Osteocyte (in vitro differentiated cells): ENCODE results near the gene TENM4. TPM values are rescaled to one million over a fixed set of nuclear protein-coding genes. Genes with fewer than 3 reads are reported as not detected.

Source experiments
- DNase-seq: peaks from one replicate; pipeline ENCODE4 v3.0.0; 2021; ENCODE audit warnings: mixed read lengths; ENCODE audit not compliant: unreplicated experiment; ENCODE audit errors: extremely low spot score
- H3K27ac Mint-ChIP-seq: one replicate; pipeline ENCODE4 v1.8.0; 2021; ENCODE audit warnings: mild to moderate bottlenecking, mixed read lengths; ENCODE audit not compliant: unreplicated experiment
- H3K27me3 Mint-ChIP-seq: one replicate; pipeline ENCODE4 v1.8.0; 2021; ENCODE audit warnings: mixed read lengths; ENCODE audit not compliant: unreplicated experiment
- H3K36me3 Mint-ChIP-seq: one replicate; pipeline ENCODE4 v1.8.0; 2021; ENCODE audit warnings: mixed read lengths; ENCODE audit not compliant: unreplicated experiment
- H3K4me1 Mint-ChIP-seq: one replicate; pipeline ENCODE4 v1.8.0; 2021; ENCODE audit warnings: mixed read lengths; ENCODE audit not compliant: unreplicated experiment
- H3K4me3 Mint-ChIP-seq: one replicate; pipeline ENCODE4 v1.8.0; 2021; ENCODE audit warnings: mild to moderate bottlenecking, moderate library complexity, mixed read lengths; ENCODE audit not compliant: unreplicated experiment
- H3K9me3 Mint-ChIP-seq: one replicate; pipeline ENCODE4 v1.8.0; 2021; ENCODE audit warnings: mixed read lengths; ENCODE audit not compliant: unreplicated experiment
- CTCF ChIP-seq: fragments of 200-600 bp; sonication (generic); IDR thresholded peaks from 2 replicates; pipeline ENCODE4 v1.5.0; 2021; ENCODE audit warnings: antibody characterized with exemption, mild to moderate bottlenecking, moderate library complexity
- total RNA-seq: library from RNA; stranded (reverse); gene quantifications from 2 replicates; pipeline ENCODE4 v1.2.1, GENCODE V29; 2021

TENM4 gene
- total RNA-seq, 1 donor from 2014 or later = 74.1 TPM

- no peak for DNase-seq
- Mint-ChIP-seq H3K4me1 (peaks cover 2% of the 10 kb centered on the region), H3K36me3 (no peaks in the 10 kb centered on the region)
Observed at GRCh38 chr11:79346021-79346420, 94.8 kb downstream of the TENM4 start.

GRCh38 chr11:79344753-79345294 lies 96.0 kb downstream of the TENM4 start:
- peaks cover 8% of the 10 kb centered on the region for H3K27me3 Mint-ChIP-seq
- H3K27ac Mint-ChIP-seq = no peak overlapping the region
- H3K4me1 Mint-ChIP-seq = peaks cover 2% of the 10 kb centered on the region

More at GRCh38 chr11:79346021-79346420, 94.8 kb downstream of the TENM4 start:
- no peak overlapping the region for H3K27ac Mint-ChIP-seq
- peaks cover 8% of the 10 kb centered on the region for H3K27me3 Mint-ChIP-seq
- no peaks in the 10 kb centered on the region for H3K9me3 Mint-ChIP-seq
- H3K4me3 Mint-ChIP-seq = no peak overlapping the region
- TF ChIP-seq CTCF = no peak

GRCh38 chr11:79342686-79343085 lies 98.1 kb downstream of the TENM4 start:
- TF ChIP-seq CTCF = no peak
- DNase-seq = no peak
- H3K4me3 Mint-ChIP-seq = no peak overlapping the region
- H3K27ac Mint-ChIP-seq = no peak overlapping the region
- no peaks in the 10 kb centered on the region for H3K9me3 Mint-ChIP-seq
- H3K36me3 Mint-ChIP-seq = no peaks in the 10 kb centered on the region
- peaks cover 8% of the 10 kb centered on the region for H3K27me3 Mint-ChIP-seq
- peaks cover 2% of the 10 kb centered on the region for H3K4me1 Mint-ChIP-seq

More at GRCh38 chr11:79344753-79345294, 96.0 kb downstream of the TENM4 start:
- H3K36me3 Mint-ChIP-seq = no peaks in the 10 kb centered on the region
- no peak for TF ChIP-seq CTCF
- no peak overlapping the region for H3K4me3 Mint-ChIP-seq
- H3K9me3 Mint-ChIP-seq = no peaks in the 10 kb centered on the region
- no peak for DNase-seq

DNA sequence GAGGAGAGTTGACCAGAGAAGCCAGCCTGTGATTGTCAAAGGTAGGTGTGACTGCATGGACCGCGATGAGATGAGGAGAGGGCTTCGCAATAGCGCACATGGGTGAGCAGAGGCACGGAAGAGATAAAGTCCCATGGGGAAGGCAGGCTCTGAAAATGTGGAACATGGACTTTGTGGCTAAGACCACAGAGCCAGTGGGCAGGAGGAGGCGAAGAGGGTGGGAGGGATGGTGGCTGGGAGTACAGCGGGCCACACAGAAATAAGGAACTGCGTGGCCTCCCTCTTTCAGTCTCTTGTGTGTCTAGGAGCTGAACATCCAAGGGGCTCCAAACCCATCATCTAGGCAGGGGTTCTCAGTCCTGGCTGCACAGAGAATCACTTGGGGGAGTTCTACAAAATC lies 98.6 kb downstream of the TENM4 start:
- DNase-seq = no peak
- Mint-ChIP-seq H3K4me3 (no peak overlapping the region), H3K4me1 (peaks cover 2% of the 10 kb centered on the region), H3K9me3 (no peaks in the 10 kb centered on the region), H3K27ac (no peak overlapping the region), H3K27me3 (peaks cover 8% of the 10 kb centered on the region), H3K36me3 (no peaks in the 10 kb centered on the region)
- TF ChIP-seq CTCF = no peak

- no peak for TF ChIP-seq CTCF
- Mint-ChIP-seq H3K36me3 (no peaks in the 10 kb centered on the region), H3K9me3 (no peaks in the 10 kb centered on the region), H3K27me3 (peaks cover 5% of the 10 kb centered on the region), H3K4me1 (peaks cover 2% of the 10 kb centered on the region), H3K27ac (no peak overlapping the region), H3K4me3 (no peak overlapping the region)
- DNase-seq = no peak
Observed at GRCh38 chr11:79340535-79340934, 100.3 kb downstream of the TENM4 start.
